ENCODE measurements around the gene DNAJB14. TPM values are rescaled to one million over a fixed set of nuclear protein-coding genes. Genes with fewer than 3 reads are reported as not detected.

Gene DNAJB14
- total and polyA plus RNA-seq, 2 of the 4 experiments (the other 2 are of a cell fraction): 12.9 to 15.6 TPM

DNA sequence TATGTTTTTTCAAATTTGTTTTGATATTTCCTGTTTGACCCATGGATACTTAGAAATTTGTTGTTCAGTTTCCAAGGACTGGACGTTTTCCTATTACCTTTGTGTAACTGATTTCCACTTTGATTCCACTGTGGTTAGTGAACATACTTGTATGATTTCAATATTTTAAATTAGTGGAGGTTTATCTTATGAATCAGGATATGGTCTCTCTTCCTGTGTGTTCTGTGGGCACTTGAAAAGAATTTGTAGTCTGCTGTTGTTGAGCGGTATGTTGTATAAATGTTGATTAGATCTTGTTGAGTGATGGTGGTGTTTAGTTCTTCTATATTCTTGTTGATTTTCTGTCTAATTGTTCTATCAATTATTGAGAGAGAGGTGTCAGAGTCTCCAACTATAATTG lies 31.0 kb downstream of the DNAJB14 start:
- in situ Hi-C loops (cut with MboI; ENCODE audit: low sequenced_read_pairs) (no loop called here), intact Hi-C loops (cut with micrococcal nuclease) (no loop called here), dilution Hi-C loops (cut with HindIII; ENCODE audit: low sequenced_read_pairs, unreplicated experiment) (no loop called here)
- no peak overlapping the region for H2BK120ac ChIP-seq (ENCODE audit: low read depth, low read length)
- no TSS peak for BruUV-seq (replicated peaks)
- CTCF ChIA-PET: no interaction called here
- no peak overlapping the region for H2BK20ac ChIP-seq (ENCODE audit: low read depth, low read length)
- no peak overlapping the region for H3K4me2 ChIP-seq (ENCODE audit: low read depth, low read length)
- 0 out of 2 replicates have a peak, but pooled peaks cover 4% of the 10 kb centered on the region for H3K9me1 ChIP-seq (ENCODE audit: insufficient read depth, low read length)
- no peaks in the 10 kb centered on the region for H3K4me1 ChIP-seq (ENCODE audit: control insufficient read depth, insufficient read depth, low read length)
- no peak overlapping the region for H3K9ac ChIP-seq (ENCODE audit: low read depth, low read length)
- POLR2A ChIA-PET (ENCODE audit: unreplicated experiment): no interaction called here
- no peak overlapping the region for H2AK5ac ChIP-seq (ENCODE audit: low read depth, low read length)
- H2AFZ ChIP-seq (replicated peaks; ENCODE audit: low read length, poor library complexity): no peak overlapping the region
- TF ChIP-seq FOS (IDR thresholded peaks at IDR 0.05; ENCODE audit: low read depth, low read length) (no peak), RAD21 (IDR thresholded peaks at IDR 0.05; ENCODE audit: low read length) (no peak), BHLHE40 (IDR thresholded peaks at IDR 0.05; ENCODE audit: low read depth, low read length) (no peak), RFX5 (IDR thresholded peaks at IDR 0.05; ENCODE audit: low read depth, low read length) (no peak), POLR2A (IDR thresholded peaks at IDR 0.05; ENCODE audit: low read depth, low read length) (no peak), SMC3 (IDR thresholded peaks at IDR 0.05; ENCODE audit: low read depth, low read length) (no peak), CEBPB (IDR thresholded peaks at IDR 0.05; ENCODE audit: low read depth, low read length) (no peak), MXI1 (IDR thresholded peaks at IDR 0.05; ENCODE audit: borderline replicate concordance, low read depth, low read length) (no peak), MAZ (IDR thresholded peaks at IDR 0.05; ENCODE audit: borderline replicate concordance, low read depth, low read length) (no peak), CHD1 (IDR thresholded peaks at IDR 0.05; ENCODE audit: low read depth, low read length) (no peak), NFE2L2 (IDR thresholded peaks at IDR 0.05; ENCODE audit: low read depth, low read length) (no peak)
- TF ChIP-seq, protein P1, sequence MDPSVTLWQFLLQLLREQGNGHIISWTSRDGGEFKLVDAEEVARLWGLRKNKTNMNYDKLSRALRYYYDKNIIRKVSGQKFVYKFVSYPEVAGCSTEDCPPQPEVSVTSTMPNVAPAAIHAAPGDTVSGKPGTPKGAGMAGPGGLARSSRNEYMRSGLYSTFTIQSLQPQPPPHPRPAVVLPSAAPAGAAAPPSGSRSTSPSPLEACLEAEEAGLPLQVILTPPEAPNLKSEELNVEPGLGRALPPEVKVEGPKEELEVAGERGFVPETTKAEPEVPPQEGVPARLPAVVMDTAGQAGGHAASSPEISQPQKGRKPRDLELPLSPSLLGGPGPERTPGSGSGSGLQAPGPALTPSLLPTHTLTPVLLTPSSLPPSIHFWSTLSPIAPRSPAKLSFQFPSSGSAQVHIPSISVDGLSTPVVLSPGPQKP (IDR thresholded peaks at IDR 0.05; ENCODE audit: borderline replicate concordance, low read depth, low read length): no peak
- H3K14ac ChIP-seq (replicated peaks; ENCODE audit: low read depth, low read length): no peak overlapping the region
- no peak overlapping the region for H3K18ac ChIP-seq (ENCODE audit: low read depth, low read length)
- H3K23ac ChIP-seq (ENCODE audit: low read depth, low read length): no peak overlapping the region
- no peak overlapping the region for H3K4ac ChIP-seq (ENCODE audit: low read depth, low read length)
- no peak for ATAC-seq (ENCODE audit: low read depth)
- no peak overlapping the region for H2BK5ac ChIP-seq (ENCODE audit: low read depth, low read length, poor library complexity, severe bottlenecking)
- WGBS, 2 experiments (ENCODE audit: extremely low coverage in 2 of 2, insufficient read length in 1 of 2): no CpG with 5 or more reads among the region's 2 CpGs
- DNase-seq: peak; percentile 7
- H3K36me3 ChIP-seq (ENCODE audit: control insufficient read depth, insufficient read depth, low read length): peaks cover 14% of the 10 kb centered on the region
- no peaks in the 10 kb centered on the region for H3K9me3 ChIP-seq (ENCODE audit: control insufficient read depth, insufficient read depth, low read length)
- H3K79me1 ChIP-seq (ENCODE audit: low read depth in 1 of 2, low read length in 2 of 2): peaks cover 6 to 9% of the 10 kb centered on the region in 2 experiments
- no peak overlapping the region for H2BK15ac ChIP-seq (ENCODE audit: low read depth, low read length)
- H4K8ac ChIP-seq (ENCODE audit: low read depth in 2 of 2, low read length in 2 of 2): no peak overlapping the region
- H4K91ac ChIP-seq (ENCODE audit: insufficient read depth, low read depth, low read length): no peak overlapping the region
- no peak overlapping the region for H4K5ac ChIP-seq (ENCODE audit: low read depth, low read length)
- no peaks in the 10 kb centered on the region for H4K20me1 ChIP-seq (ENCODE audit: insufficient read depth, low read length)
- no peaks in the 10 kb centered on the region for H3K27me3 ChIP-seq (ENCODE audit: control insufficient read depth, insufficient read depth, low read length)
- no peak overlapping the region for H3K27ac ChIP-seq (ENCODE audit: insufficient read depth, low read length)
- no peak overlapping the region for H2AK9ac ChIP-seq (replicated peaks; ENCODE audit: low read depth, low read length, poor library complexity)
- no peak overlapping the region for H3K56ac ChIP-seq (ENCODE audit: extremely low read depth, insufficient read depth, low read length)
- H3K4me3 ChIP-seq (ENCODE audit: insufficient read depth, low read depth, low read length): no peak overlapping the region
